GM23338 (cell line): ENCODE data around the gene IMPA2. TPM values are rescaled to one million over a fixed set of nuclear protein-coding genes. Genes with fewer than 3 reads are reported as not detected.
"Not testable (repeated sequence)": the region's sequence is repeated elsewhere in the genome, so short reads cannot be mapped to it uniquely, and the experiment has no call there.

Experiments
- ATAC-seq: fragments of 200-7000 bp; cut with Tn5 transposase; 3 replicates; pipeline ENCODE4 v1.9.1; 2020
- DNase-seq: peaks from one replicate; pipeline ENCODE4 v3.0.0-alpha.2; 2015; ENCODE audit warnings: low spot score
- H2AFZ ChIP-seq: fragments of 200-600 bp; sonication (generic); 2 replicates; pipeline ENCODE4 v1.8.0; 2016; ENCODE audit warnings: antibody characterized with exemption, mild to moderate bottlenecking, moderate library complexity
- H3F3A ChIP-seq: fragments of 200-600 bp; sonication (generic); replicated peaks from 2 replicates; pipeline ENCODE4 v1.8.0; 2017; ENCODE audit warnings: antibody characterized with exemption, mixed run types, low read depth
- H3K27ac ChIP-seq: fragments of 200-600 bp; sonication (generic); 2 replicates; pipeline ENCODE4 v1.6.1; 2016; ENCODE audit warnings: low read depth
- H3K27me3 ChIP-seq: fragments of 200-600 bp; sonication (generic); 2 replicates; pipeline ENCODE4 v1.8.0; 2016; ENCODE audit warnings: mild to moderate bottlenecking, mixed run types, moderate library complexity; ENCODE audit not compliant: insufficient read depth
- H3K36me3 ChIP-seq: fragments of 200-600 bp; sonication (generic); 2 replicates; pipeline ENCODE4 v1.8.0; 2016; ENCODE audit warnings: mild to moderate bottlenecking; ENCODE audit not compliant: insufficient read depth
- H3K4me1 ChIP-seq: fragments of 200-600 bp; sonication (generic); 2 replicates; pipeline ENCODE4 v1.8.0; 2016; ENCODE audit warnings: mild to moderate bottlenecking, moderate library complexity; ENCODE audit not compliant: insufficient read depth
- H3K4me2 ChIP-seq: fragments of 200-600 bp; sonication (generic); 2 replicates; pipeline ENCODE4 v1.7.1; 2017; ENCODE audit warnings: mixed run types
- H3K4me3 ChIP-seq: fragments of 200-600 bp; sonication (generic); 2 replicates; pipeline ENCODE4 v1.6.1; 2016; ENCODE audit warnings: mixed run types
- H3K79me2 ChIP-seq: fragments of 200-600 bp; sonication (generic); replicated peaks from 2 replicates; pipeline ENCODE4 v1.8.0; 2017; ENCODE audit warnings: mild to moderate bottlenecking; ENCODE audit not compliant: insufficient read depth
- H3K9me2 ChIP-seq: fragments of 200-600 bp; sonication (generic); 2 replicates; pipeline ENCODE4 v1.8.0; 2017; ENCODE audit not compliant: insufficient read depth
- H4K20me1 ChIP-seq: fragments of 200-600 bp; sonication (generic); replicated peaks from 2 replicates; pipeline ENCODE4 v1.8.0; 2017; ENCODE audit warnings: mild to moderate bottlenecking; ENCODE audit not compliant: insufficient read depth
- H3K27ac Mint-ChIP-seq: 2 replicates; pipeline ENCODE4 v1.8.0; 2020; ENCODE audit warnings: inconsistent platforms, mild to moderate bottlenecking, moderate library complexity, mixed read lengths
- H3K27me3 Mint-ChIP-seq: 3 replicates; pipeline ENCODE4 v1.8.0; 2022; ENCODE audit warnings: low read depth, mild to moderate bottlenecking, moderate library complexity, mixed read lengths, inconsistent platforms; ENCODE audit not compliant: insufficient read depth, poor library complexity
- H3K36me3 Mint-ChIP-seq: 3 replicates; pipeline ENCODE4 v1.8.0; 2021; ENCODE audit warnings: low read depth, mild to moderate bottlenecking, inconsistent platforms, moderate library complexity, mixed read lengths
- H3K4me1 Mint-ChIP-seq: 3 replicates; pipeline ENCODE4 v1.8.0; 2020; ENCODE audit warnings: mild to moderate bottlenecking, inconsistent platforms, mixed read lengths
- H3K4me3 Mint-ChIP-seq: 3 replicates; pipeline ENCODE4 v1.8.0; 2021; ENCODE audit warnings: moderate library complexity, mild to moderate bottlenecking, inconsistent platforms, mixed read lengths
- H3K9me3 Mint-ChIP-seq: 3 replicates; pipeline ENCODE4 v1.8.0; 2020; ENCODE audit warnings: moderate library complexity, mild to moderate bottlenecking, inconsistent platforms, mixed read lengths
- CREB1 ChIP-seq: fragments of 250-450 bp; sonication (Bioruptor Pico); IDR thresholded peaks from 2 replicates; pipeline ENCODE4 v1.5.0; 2020; ENCODE audit warnings: low read depth, mild to moderate bottlenecking, moderate library complexity
- EZH2 ChIP-seq: fragments of 200-600 bp; sonication (generic); IDR thresholded peaks from one replicate; pipeline ENCODE4 v1.8.0; 2017; ENCODE audit warnings: antibody characterized with exemption, mild to moderate bottlenecking, low read depth; ENCODE audit not compliant: unreplicated experiment
- EZH2phosphoT487 ChIP-seq: fragments of 200-600 bp; sonication (generic); IDR thresholded peaks from one replicate; pipeline ENCODE4 v1.8.1; 2018; ENCODE audit warnings: antibody characterized with exemption; ENCODE audit not compliant: unreplicated experiment
- JUNB ChIP-seq: IDR thresholded peaks from one replicate; pipeline ENCODE4 v1.6.1; 2016; ENCODE audit warnings: antibody characterized with exemption; ENCODE audit not compliant: unreplicated experiment
- NANOG ChIP-seq: IDR thresholded peaks from 2 replicates; pipeline ENCODE4 v1.6.1; 2016; ENCODE audit warnings: antibody characterized with exemption, borderline replicate concordance
- POLR2AphosphoS5 ChIP-seq: IDR thresholded peaks from 2 replicates; pipeline ENCODE4 v1.6.1; 2016; ENCODE audit warnings: antibody characterized with exemption, low read depth
- STAT1 ChIP-seq: IDR thresholded peaks from one replicate; pipeline ENCODE4 v1.6.1; 2016; ENCODE audit warnings: antibody characterized with exemption; ENCODE audit not compliant: unreplicated experiment
- ZNF114 ChIP-seq: fragments of 250-450 bp; sonication (Bioruptor Pico); IDR thresholded peaks from 2 replicates; pipeline ENCODE4 v1.5.0; 2020; ENCODE audit warnings: mild to moderate bottlenecking, moderate library complexity
- ZNF331 ChIP-seq: fragments of 250-450 bp; sonication (Bioruptor Pico); IDR thresholded peaks from 2 replicates; pipeline ENCODE4 v1.5.0; 2020; ENCODE audit warnings: low read depth, mild to moderate bottlenecking, moderate library complexity
- polyA plus RNA-seq: library from polyadenylated mRNA; unstranded; fragments of >200 nt; fragmentation: Nextera tagmentation; extraction: Ambion mirVana; gene quantifications from 2 replicates; pipeline ENCODE4 v1.2.1, GENCODE V29; 2016
- total RNA-seq: library from RNA; depleted of rRNA; stranded (reverse); fragments of >200 nt; shearing (Covaris generic); gene quantifications from 2 replicates; pipeline ENCODE4 v1.2.3, GENCODE V29; 2014
- TF ChIP-seq, protein P1 (sequence below): IDR thresholded peaks from one replicate; pipeline ENCODE4 v1.6.1; 2018; ENCODE audit warnings: antibody characterized with exemption; ENCODE audit not compliant: unreplicated experiment
- TF ChIP-seq, protein P2 (sequence below): fragments of 250-450 bp; sonication (Bioruptor Pico); IDR thresholded peaks from 2 replicates; pipeline ENCODE4 v1.5.0; 2020; ENCODE audit warnings: mild to moderate bottlenecking, moderate library complexity

IMPA2 gene
- total and polyA plus RNA-seq, 2 experiments from 2014 or later: 50.4 to 122 TPM

DNA sequence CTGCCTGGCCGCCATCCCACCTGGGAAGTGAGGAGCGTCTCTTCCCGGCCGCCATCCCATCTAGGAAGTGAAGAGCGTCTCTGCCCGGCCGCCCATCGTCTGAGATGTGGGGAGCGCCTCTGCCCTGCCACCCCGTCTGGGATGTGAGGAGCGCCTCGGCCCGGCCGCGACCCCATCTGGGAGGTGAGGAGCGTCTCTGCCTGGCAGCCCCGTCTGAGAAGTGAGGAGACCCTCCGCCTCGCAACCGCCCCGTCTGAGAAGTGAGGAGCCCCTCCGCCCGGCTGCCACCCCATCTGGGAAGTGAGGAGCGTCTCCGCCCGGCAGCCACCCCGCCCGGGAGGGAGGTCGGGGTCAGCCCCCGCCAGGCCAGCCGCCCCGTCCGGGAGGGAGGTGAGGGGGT lies 21.7 kb upstream of the IMPA2 start:
- H3K4me3 Mint-ChIP-seq, H3K4me2 ChIP-seq, DNase-seq, H3K36me3 ChIP-seq, ATAC-seq, H3K27ac Mint-ChIP-seq, H3K9me2 ChIP-seq, H3K27ac ChIP-seq, H3K4me3 ChIP-seq, H3F3A ChIP-seq, H3K79me2 ChIP-seq, H3K4me1 ChIP-seq, H3K27me3 ChIP-seq, H4K20me1 ChIP-seq, H2AFZ ChIP-seq, H3K27me3 Mint-ChIP-seq: not testable (repeated sequence)
- peaks cover 24% of the 10 kb centered on the region for H3K36me3 Mint-ChIP-seq
- peaks cover 11% of the 10 kb centered on the region for H3K4me1 Mint-ChIP-seq
- H3K9me3 Mint-ChIP-seq: peaks cover 36% of the 10 kb centered on the region

DNA sequence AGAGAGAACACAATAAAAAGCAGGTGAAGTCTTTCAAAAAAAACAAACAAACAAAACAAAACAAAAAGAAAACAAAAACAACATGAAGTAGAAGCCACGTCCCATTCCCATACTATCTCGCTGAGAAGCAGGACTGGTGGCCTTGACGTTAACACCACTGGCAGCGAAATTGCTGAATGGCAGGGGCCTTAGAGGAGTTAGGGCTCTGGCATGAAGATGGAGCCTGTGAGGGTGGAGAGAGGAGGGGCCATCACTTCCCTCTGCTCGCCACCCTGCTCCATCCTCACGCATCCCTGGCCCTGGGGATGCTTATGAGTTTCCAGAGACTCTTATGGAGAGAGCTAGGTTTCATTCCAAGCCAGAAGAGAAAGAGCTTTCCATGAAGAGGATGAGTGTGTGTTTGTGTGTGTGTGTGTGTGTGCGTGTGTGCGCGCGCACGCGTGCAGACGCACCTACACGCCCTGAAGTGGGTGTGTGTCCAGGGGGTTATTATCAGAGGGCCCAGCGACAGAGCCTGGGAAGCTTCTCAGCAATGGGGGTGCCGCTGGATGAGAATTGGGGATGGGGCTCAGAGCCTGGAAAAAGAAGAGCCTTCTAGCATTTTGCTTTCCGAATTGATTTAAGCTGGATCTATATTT lies 20.4 kb upstream of the IMPA2 start:
- Histone ChIP-seq H3K27ac (no peak overlapping the region), H3K79me2 (no peaks in the 10 kb centered on the region), H4K20me1 (no peaks in the 10 kb centered on the region), H3F3A (0 out of 2 replicates have a peak, but pooled peaks cover 3% of the 10 kb centered on the region), H3K36me3 (no peaks in the 10 kb centered on the region; the same call in 1 of the 2 replicates), H3K4me3 (no peak overlapping the region), H3K27me3 (no peaks in the 10 kb centered on the region), H2AFZ (peak overlapping the region; percentile 81), H3K4me1 (no peaks in the 10 kb centered on the region), H3K9me2 (no peaks in the 10 kb centered on the region), H3K4me2 (no peak overlapping the region)
- peak; percentile 72 for ATAC-seq
- Mint-ChIP-seq H3K4me1 (peaks cover 3% of the 10 kb centered on the region; the same call in 2 of the 3 replicates), H3K27ac (no peak overlapping the region), H3K27me3 (no peaks in the 10 kb centered on the region), H3K4me3 (no peak overlapping the region), H3K9me3 (peaks cover 32% of the 10 kb centered on the region), H3K36me3 (peaks cover 20% of the 10 kb centered on the region)
- DNase-seq: peak; percentile 40
- TF ChIP-seq STAT1 (no peak), ZNF114 (CRISPR knock-in tag) (no peak), EZH2phosphoT487 (no peak), CREB1 (CRISPR knock-in tag) (no peak), JUNB (no peak), EZH2 (no peak), ZNF331 (CRISPR knock-in tag) (no peak), POLR2AphosphoS5 (no peak), NANOG (no peak)
- TF ChIP-seq, protein P1, sequence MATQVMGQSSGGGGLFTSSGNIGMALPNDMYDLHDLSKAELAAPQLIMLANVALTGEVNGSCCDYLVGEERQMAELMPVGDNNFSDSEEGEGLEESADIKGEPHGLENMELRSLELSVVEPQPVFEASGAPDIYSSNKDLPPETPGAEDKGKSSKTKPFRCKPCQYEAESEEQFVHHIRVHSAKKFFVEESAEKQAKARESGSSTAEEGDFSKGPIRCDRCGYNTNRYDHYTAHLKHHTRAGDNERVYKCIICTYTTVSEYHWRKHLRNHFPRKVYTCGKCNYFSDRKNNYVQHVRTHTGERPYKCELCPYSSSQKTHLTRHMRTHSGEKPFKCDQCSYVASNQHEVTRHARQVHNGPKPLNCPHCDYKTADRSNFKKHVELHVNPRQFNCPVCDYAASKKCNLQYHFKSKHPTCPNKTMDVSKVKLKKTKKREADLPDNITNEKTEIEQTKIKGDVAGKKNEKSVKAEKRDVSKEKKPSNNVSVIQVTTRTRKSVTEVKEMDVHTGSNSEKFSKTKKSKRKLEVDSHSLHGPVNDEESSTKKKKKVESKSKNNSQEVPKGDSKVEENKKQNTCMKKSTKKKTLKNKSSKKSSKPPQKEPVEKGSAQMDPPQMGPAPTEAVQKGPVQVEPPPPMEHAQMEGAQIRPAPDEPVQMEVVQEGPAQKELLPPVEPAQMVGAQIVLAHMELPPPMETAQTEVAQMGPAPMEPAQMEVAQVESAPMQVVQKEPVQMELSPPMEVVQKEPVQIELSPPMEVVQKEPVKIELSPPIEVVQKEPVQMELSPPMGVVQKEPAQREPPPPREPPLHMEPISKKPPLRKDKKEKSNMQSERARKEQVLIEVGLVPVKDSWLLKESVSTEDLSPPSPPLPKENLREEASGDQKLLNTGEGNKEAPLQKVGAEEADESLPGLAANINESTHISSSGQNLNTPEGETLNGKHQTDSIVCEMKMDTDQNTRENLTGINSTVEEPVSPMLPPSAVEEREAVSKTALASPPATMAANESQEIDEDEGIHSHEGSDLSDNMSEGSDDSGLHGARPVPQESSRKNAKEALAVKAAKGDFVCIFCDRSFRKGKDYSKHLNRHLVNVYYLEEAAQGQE: no peak
- TF ChIP-seq, protein P2, sequence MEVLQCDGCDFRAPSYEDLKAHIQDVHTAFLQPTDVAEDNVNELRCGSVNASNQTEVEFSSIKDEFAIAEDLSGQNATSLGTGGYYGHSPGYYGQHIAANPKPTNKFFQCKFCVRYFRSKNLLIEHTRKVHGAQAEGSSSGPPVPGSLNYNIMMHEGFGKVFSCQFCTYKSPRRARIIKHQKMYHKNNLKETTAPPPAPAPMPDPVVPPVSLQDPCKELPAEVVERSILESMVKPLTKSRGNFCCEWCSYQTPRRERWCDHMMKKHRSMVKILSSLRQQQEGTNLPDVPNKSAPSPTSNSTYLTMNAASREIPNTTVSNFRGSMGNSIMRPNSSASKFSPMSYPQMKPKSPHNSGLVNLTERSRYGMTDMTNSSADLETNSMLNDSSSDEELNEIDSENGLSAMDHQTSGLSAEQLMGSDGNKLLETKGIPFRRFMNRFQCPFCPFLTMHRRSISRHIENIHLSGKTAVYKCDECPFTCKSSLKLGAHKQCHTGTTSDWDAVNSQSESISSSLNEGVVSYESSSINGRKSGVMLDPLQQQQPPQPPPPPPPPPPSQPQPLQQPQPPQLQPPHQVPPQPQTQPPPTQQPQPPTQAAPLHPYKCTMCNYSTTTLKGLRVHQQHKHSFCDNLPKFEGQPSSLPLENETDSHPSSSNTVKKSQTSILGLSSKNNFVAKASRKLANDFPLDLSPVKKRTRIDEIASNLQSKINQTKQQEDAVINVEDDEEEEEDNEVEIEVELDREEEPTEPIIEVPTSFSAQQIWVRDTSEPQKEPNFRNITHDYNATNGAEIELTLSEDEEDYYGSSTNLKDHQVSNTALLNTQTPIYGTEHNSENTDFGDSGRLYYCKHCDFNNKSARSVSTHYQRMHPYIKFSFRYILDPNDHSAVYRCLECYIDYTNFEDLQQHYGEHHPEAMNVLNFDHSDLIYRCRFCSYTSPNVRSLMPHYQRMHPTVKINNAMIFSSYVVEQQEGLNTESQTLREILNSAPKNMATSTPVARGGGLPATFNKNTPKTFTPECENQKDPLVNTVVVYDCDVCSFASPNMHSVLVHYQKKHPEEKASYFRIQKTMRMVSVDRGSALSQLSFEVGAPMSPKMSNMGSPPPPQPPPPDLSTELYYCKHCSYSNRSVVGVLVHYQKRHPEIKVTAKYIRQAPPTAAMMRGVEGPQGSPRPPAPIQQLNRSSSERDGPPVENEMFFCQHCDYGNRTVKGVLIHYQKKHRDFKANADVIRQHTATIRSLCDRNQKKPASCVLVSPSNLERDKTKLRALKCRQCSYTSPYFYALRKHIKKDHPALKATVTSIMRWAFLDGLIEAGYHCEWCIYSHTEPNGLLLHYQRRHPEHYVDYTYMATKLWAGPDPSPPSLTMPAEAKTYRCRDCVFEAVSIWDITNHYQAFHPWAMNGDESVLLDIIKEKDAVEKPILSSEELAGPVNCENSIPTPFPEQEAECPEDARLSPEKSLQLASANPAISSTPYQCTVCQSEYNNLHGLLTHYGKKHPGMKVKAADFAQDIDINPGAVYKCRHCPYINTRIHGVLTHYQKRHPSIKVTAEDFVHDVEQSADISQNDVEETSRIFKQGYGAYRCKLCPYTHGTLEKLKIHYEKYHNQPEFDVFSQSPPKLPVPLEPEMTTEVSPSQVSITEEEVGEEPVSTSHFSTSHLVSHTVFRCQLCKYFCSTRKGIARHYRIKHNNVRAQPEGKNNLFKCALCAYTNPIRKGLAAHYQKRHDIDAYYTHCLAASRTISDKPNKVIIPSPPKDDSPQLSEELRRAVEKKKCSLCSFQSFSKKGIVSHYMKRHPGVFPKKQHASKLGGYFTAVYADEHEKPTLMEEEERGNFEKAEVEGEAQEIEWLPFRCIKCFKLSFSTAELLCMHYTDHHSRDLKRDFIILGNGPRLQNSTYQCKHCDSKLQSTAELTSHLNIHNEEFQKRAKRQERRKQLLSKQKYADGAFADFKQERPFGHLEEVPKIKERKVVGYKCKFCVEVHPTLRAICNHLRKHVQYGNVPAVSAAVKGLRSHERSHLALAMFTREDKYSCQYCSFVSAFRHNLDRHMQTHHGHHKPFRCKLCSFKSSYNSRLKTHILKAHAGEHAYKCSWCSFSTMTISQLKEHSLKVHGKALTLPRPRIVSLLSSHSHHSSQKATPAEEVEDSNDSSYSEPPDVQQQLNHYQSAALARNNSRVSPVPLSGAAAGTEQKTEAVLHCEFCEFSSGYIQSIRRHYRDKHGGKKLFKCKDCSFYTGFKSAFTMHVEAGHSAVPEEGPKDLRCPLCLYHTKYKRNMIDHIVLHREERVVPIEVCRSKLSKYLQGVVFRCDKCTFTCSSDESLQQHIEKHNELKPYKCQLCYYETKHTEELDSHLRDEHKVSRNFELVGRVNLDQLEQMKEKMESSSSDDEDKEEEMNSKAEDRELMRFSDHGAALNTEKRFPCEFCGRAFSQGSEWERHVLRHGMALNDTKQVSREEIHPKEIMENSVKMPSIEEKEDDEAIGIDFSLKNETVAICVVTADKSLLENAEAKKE (CRISPR knock-in tag): no peak
